HCT116 (cell line): Measurements from ENCODE around the gene CGAS.

Experiments
- CEBPB ChIP-seq: IDR thresholded peaks from 2 replicates; pipeline ENCODE4 v1.6.1; 2012; ENCODE audit warnings: low read depth
- CTCF ChIP-seq, 3 experiments: fragments of 200-600 bp in 1 of 3; sonication (generic) in 1 of 3; IDR thresholded peaks in 2 of 3; conservative IDR thresholded peaks in 1 of 3; 2 replicates each; pipeline ENCODE4 v1.5.1; 2012 to 2017; ENCODE audit warnings: low read depth in 2 of 3, low read length in 2 of 3, antibody characterized with exemption in 1 of 3, borderline replicate concordance in 1 of 3, control low read depth in 1 of 3, mild to moderate bottlenecking in 1 of 3, mixed read lengths in 1 of 3, mixed run types in 1 of 3, moderate library complexity in 1 of 3; ENCODE audit not compliant: insufficient read depth in 1 of 3
- EZH2 ChIP-seq: fragments of 200-600 bp; sonication (generic); IDR thresholded peaks from 2 replicates; pipeline ENCODE4 v1.6.1; 2017; ENCODE audit warnings: antibody characterized with exemption, mixed run types
- EZH2phosphoT487 ChIP-seq: fragments of 200-600 bp; IDR thresholded peaks from 2 replicates; pipeline ENCODE4 v1.6.1; 2018; ENCODE audit warnings: antibody characterized with exemption, borderline replicate concordance
- JUND ChIP-seq: IDR thresholded peaks from 2 replicates; pipeline ENCODE4 v1.6.1; 2012
- POLR2A ChIP-seq: IDR thresholded peaks from 2 replicates; pipeline ENCODE4 v1.7.0; 2011; ENCODE audit warnings: borderline replicate concordance; ENCODE audit not compliant: insufficient read depth, insufficient read length; ENCODE audit errors: extremely low read depth
- RAD21 ChIP-seq: IDR thresholded peaks from 2 replicates; pipeline ENCODE4 v1.6.1; 2012; ENCODE audit warnings: low read depth, mild to moderate bottlenecking
- SIN3A ChIP-seq: IDR thresholded peaks from 2 replicates; pipeline ENCODE4 v1.6.1; 2012; ENCODE audit warnings: low read depth
- SP1 ChIP-seq: IDR thresholded peaks from 2 replicates; pipeline ENCODE4 v1.6.1; 2012; ENCODE audit warnings: low read depth
- SRF ChIP-seq: IDR thresholded peaks from 2 replicates; pipeline ENCODE4 v1.6.1; 2012; ENCODE audit warnings: low read depth
- ZNF274 ChIP-seq: fragments of 200-500 bp; sonication (Bioruptor generic); IDR thresholded peaks from 2 replicates; pipeline ENCODE4 v1.6.1; 2014; ENCODE audit warnings: mild to moderate bottlenecking, low read depth, low read length, inconsistent platforms
- TF ChIP-seq, protein P1 (sequence below): IDR thresholded peaks from 2 replicates; pipeline ENCODE4 v1.6.1; 2012
- TF ChIP-seq, protein P2 (sequence below): IDR thresholded peaks from 2 replicates; pipeline ENCODE4 v1.6.1; 2012; ENCODE audit warnings: low read depth
- TF ChIP-seq, protein P3 (sequence below): IDR thresholded peaks from 2 replicates; pipeline ENCODE4 v1.6.1; 2012

- no peak for TF ChIP-seq CEBPB
- no peak for TF ChIP-seq POLR2A
- no peak for TF ChIP-seq CTCF (IDR thresholded peaks at IDR 0.05 in 2 of 3, conservative IDR thresholded peaks at IDR 0.05 in 1 of 3; ENCODE audit: borderline replicate concordance in 1 of 3, insufficient read depth in 1 of 3, low read depth in 2 of 3, low read length in 2 of 3)
- TF ChIP-seq, protein P1, sequence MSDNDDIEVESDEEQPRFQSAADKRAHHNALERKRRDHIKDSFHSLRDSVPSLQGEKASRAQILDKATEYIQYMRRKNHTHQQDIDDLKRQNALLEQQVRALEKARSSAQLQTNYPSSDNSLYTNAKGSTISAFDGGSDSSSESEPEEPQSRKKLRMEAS, result no peak
- TF ChIP-seq ZNF274, result no peak
- no peak for TF ChIP-seq EZH2
- TF ChIP-seq EZH2phosphoT487, result no peak
- TF ChIP-seq SIN3A, result no peak
- no peak for TF ChIP-seq JUND
- TF ChIP-seq, protein P2, sequence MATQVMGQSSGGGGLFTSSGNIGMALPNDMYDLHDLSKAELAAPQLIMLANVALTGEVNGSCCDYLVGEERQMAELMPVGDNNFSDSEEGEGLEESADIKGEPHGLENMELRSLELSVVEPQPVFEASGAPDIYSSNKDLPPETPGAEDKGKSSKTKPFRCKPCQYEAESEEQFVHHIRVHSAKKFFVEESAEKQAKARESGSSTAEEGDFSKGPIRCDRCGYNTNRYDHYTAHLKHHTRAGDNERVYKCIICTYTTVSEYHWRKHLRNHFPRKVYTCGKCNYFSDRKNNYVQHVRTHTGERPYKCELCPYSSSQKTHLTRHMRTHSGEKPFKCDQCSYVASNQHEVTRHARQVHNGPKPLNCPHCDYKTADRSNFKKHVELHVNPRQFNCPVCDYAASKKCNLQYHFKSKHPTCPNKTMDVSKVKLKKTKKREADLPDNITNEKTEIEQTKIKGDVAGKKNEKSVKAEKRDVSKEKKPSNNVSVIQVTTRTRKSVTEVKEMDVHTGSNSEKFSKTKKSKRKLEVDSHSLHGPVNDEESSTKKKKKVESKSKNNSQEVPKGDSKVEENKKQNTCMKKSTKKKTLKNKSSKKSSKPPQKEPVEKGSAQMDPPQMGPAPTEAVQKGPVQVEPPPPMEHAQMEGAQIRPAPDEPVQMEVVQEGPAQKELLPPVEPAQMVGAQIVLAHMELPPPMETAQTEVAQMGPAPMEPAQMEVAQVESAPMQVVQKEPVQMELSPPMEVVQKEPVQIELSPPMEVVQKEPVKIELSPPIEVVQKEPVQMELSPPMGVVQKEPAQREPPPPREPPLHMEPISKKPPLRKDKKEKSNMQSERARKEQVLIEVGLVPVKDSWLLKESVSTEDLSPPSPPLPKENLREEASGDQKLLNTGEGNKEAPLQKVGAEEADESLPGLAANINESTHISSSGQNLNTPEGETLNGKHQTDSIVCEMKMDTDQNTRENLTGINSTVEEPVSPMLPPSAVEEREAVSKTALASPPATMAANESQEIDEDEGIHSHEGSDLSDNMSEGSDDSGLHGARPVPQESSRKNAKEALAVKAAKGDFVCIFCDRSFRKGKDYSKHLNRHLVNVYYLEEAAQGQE, result no peak
- TF ChIP-seq RAD21, result no peak
- TF ChIP-seq, protein P3, sequence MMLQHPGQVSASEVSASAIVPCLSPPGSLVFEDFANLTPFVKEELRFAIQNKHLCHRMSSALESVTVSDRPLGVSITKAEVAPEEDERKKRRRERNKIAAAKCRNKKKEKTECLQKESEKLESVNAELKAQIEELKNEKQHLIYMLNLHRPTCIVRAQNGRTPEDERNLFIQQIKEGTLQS, result no peak
- no peak for TF ChIP-seq SP1
- TF ChIP-seq SRF, result no peak
These were observed 57.3 kb downstream of the CGAS start, which contains the start of gene DDX43 for GRCh38 chr6:73394577-73395354.
